BE2C (cell line): ENCODE results near the gene NOXA1.
"Not testable (repeated sequence)": the region's sequence is repeated elsewhere in the genome, so short reads cannot be mapped to it uniquely, and the experiment has no call there.

ENCODE experiments used
- DNase-seq: peaks from one replicate; pipeline ENCODE4 v3.0.0-alpha.2; 2020
- H3K27me3 ChIP-seq: fragments of 250-450 bp; sonication (Bioruptor Pico); 2 replicates; pipeline ENCODE4 v1.5.1; 2020; ENCODE audit warnings: mild to moderate bottlenecking
- H3K36me3 ChIP-seq: fragments of 250-450 bp; sonication (Bioruptor Pico); 2 replicates; pipeline ENCODE4 v1.5.1; 2020; ENCODE audit warnings: mild to moderate bottlenecking
- H3K4me1 ChIP-seq: fragments of 250-450 bp; sonication (Bioruptor Pico); 2 replicates; pipeline ENCODE4 v1.5.1; 2020
- H3K4me3 ChIP-seq: 2 replicates; pipeline ENCODE4 v1.5.1; 2011; ENCODE audit warnings: low read depth, low read length
- H3K9me3 ChIP-seq: fragments of 250-450 bp; sonication (Bioruptor Pico); 2 replicates; pipeline ENCODE4 v1.5.1; 2020
- TF ChIP-seq, protein P1 (sequence below): IDR thresholded peaks from 2 replicates; pipeline ENCODE4 v1.5.1; 2012; ENCODE audit warnings: mild to moderate bottlenecking, low read depth, low read length

The NOXA1 gene

GRCh38 chr9:137383081-137383783, 40.0 kb upstream of the NOXA1 start:
- H3K4me1 ChIP-seq: peaks cover 8% of the 10 kb centered on the region
- TF ChIP-seq, protein P1, sequence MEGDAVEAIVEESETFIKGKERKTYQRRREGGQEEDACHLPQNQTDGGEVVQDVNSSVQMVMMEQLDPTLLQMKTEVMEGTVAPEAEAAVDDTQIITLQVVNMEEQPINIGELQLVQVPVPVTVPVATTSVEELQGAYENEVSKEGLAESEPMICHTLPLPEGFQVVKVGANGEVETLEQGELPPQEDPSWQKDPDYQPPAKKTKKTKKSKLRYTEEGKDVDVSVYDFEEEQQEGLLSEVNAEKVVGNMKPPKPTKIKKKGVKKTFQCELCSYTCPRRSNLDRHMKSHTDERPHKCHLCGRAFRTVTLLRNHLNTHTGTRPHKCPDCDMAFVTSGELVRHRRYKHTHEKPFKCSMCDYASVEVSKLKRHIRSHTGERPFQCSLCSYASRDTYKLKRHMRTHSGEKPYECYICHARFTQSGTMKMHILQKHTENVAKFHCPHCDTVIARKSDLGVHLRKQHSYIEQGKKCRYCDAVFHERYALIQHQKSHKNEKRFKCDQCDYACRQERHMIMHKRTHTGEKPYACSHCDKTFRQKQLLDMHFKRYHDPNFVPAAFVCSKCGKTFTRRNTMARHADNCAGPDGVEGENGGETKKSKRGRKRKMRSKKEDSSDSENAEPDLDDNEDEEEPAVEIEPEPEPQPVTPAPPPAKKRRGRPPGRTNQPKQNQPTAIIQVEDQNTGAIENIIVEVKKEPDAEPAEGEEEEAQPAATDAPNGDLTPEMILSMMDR: no peak
- no peaks in the 10 kb centered on the region for H3K27me3 ChIP-seq
- H3K4me3 ChIP-seq: no peak overlapping the region
- no peaks in the 10 kb centered on the region for H3K9me3 ChIP-seq
- DNase-seq: no peak
- H3K36me3 ChIP-seq: no peaks in the 10 kb centered on the region

DNA sequence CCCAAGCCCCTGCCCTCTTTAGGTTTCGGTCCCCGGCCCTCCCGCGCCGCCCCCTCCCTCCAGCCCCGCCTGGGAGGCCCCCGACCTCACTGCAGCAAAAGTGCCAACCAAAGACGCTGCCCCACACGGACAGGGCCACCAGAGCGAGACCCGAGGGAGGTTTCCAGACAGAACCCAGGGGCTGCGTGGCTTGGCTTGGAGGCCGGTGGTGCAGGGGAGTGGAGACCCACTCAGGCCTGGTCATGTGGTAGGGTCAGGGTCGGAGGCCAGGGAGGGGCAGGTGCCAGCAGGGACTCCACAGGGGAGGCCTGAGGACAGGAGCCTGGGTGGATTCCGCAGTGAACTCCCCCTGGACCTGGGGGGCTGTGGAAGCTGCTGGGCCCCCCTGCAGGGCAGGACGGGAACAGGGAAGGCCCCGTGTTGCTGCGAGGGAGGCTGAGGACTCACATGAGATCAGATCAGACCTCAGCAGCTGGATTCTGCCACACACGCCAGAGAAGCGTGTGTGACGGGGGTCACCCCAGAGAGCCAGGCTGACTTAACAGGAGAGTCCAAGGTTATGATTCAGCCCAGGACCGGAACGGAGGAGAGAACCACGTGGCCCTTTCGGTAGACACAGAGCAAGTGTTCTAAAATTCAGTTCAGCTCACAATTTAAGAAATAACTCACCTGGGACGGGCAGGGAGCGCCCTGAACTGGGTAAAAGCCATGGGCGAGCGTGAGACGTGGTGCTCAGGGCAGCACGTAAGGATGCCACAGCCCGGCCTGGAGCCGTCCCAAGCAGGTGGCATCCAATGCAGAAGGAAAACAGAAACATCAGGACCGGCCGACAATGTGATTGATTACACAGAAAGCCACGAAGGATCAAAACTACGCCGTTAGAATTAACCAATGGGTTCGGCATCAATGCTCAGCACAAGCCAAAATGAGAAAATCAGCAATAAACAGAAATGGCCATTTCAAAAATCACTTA, 39.1 kb upstream of the NOXA1 start:
- DNase-seq: no peak
- peaks cover 8% of the 10 kb centered on the region for H3K4me1 ChIP-seq
- no peak overlapping the region for H3K4me3 ChIP-seq
- TF ChIP-seq, protein P1: no peak
- no peaks in the 10 kb centered on the region for H3K27me3 ChIP-seq
- no peaks in the 10 kb centered on the region for H3K36me3 ChIP-seq
- H3K9me3 ChIP-seq: no peaks in the 10 kb centered on the region

DNA sequence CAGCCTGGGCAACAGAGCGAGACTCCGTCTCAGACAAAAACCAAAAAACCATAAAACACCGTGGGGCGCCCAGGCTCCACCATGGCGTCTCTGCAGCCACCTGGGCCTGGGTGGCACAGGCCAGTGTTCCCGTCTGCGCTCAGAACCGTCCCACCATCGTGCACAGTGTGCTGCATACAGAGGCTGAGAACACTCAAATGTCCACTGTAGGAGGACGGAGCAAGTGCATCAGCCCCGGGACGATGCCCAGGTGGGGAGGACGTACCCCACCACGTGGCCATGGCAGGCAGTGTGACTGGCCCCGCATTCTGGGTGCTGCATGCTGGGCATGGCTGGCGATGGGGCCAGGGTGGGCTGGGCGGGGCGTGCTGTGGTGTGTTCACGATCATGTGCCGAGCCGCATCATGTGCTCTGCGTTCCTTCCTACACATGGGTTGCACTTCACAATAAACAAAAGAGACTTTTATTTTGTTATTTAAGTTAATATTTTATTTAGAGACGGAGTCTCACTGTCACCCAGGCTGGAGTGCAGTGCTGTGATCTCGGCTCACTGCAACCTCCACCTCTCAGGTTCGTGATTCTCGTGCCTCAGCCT, 38.0 kb upstream of the NOXA1 start:
- H3K36me3 ChIP-seq: no peaks in the 10 kb centered on the region
- H3K4me3 ChIP-seq: no peak overlapping the region
- no peaks in the 10 kb centered on the region for H3K27me3 ChIP-seq
- peaks cover 8% of the 10 kb centered on the region for H3K4me1 ChIP-seq
- TF ChIP-seq, protein P1: no peak
- DNase-seq: no peak
- H3K9me3 ChIP-seq: no peaks in the 10 kb centered on the region

DNA sequence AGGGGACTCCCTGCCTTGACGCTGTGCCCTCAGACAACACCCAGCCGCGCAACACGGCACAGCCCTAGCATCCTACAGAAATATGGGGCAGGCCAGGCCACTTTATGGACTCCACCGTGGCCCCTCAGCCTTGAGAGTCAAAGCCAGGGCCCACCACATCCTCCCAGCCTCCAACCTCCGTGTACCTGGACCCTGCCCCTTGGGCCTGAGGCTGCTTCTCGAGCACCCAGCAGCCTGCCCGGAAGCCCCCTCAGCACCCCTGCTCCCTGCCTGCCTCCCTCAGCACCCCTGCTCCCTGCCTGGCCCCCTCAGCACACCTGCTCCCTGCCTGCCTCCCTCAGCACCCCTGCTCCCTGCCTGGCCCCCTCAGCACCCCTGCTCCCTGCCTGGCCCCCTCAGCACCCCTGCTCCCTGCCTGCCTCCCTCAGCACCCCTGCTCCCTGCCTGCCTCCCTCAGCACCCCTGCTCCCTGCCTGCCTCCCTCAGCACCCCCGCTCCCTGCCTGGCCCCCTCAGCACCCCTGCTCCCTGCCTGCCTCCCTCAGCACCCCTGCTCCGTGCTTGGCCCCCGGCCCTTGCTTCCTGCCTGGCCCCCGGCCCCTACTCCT, 36.6 kb upstream of the NOXA1 start:
- not testable (repeated sequence) for DNase-seq, H3K36me3 ChIP-seq, H3K27me3 ChIP-seq, H3K9me3 ChIP-seq, H3K4me3 ChIP-seq, H3K4me1 ChIP-seq

DNA sequence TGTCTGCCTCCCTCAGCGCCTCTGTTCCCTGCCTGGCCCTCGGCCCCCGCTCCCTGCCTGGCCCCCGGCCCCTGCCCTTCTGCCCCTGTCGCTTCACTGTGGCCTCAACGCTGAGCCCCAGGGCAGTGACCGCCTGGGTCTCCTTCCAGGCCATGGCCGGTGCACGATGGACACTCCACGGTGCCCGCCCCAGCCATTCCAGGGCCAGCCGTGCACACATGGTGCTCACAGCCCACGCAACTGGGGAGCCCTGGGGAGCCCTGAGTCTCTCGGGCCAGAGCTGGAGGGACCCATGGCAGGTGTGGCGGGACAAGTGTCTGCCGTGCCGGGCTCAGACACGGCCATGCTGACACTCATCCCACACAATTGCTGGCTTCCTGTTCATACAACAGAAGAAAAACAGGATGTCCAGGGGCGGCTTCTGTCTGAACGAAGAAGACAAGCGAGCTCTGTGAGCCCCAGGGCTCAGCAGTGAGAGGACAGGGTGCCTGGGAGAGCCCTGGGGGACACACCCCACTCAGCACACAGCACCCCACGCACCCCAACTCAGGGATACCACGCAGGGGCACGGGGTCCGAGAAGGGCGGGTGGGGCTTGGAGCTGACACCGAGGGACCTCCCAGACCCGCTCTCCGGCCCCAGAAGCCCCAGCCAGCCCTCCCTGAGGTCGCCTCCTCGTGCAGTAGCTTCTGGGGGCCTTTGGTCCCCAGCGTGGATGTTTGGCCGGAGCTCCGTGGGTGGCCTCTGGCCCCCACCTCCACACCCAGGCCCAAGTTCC, 35.9 kb upstream of the NOXA1 start:
- H3K36me3 ChIP-seq: no peaks in the 10 kb centered on the region
- H3K4me1 ChIP-seq: peaks cover 8% of the 10 kb centered on the region
- no peak for DNase-seq

More for the DNA sequence above, 35.9 kb upstream of the NOXA1 start:
- TF ChIP-seq, protein P1: no peak
- no peak overlapping the region for H3K4me3 ChIP-seq
- no peaks in the 10 kb centered on the region for H3K27me3 ChIP-seq
- no peaks in the 10 kb centered on the region for H3K9me3 ChIP-seq
